Smooth muscle cell (in vitro differentiated cells): Measurements from ENCODE around the gene DNAJC1. TPM values are rescaled to one million over a fixed set of nuclear protein-coding genes. Genes with fewer than 3 reads are reported as not detected.

Experiments
- DNase-seq: peaks from one replicate; lab custom pipeline; 2025; ENCODE audit not compliant: unreplicated experiment; lab: John Stamatoyannopoulos, UW
- H2AFZ ChIP-seq: fragments of 200-600 bp; sonication (generic); 2 replicates; pipeline ENCODE4 v1.6.0; 2016; ENCODE audit warnings: antibody characterized with exemption, low read depth, mild to moderate bottlenecking
- H3F3A ChIP-seq: fragments of 200-600 bp; sonication (generic); 2 replicates; pipeline ENCODE4 v1.6.0; 2017; ENCODE audit warnings: antibody characterized with exemption, low read depth
- H3K27ac ChIP-seq: fragments of 200-600 bp; sonication (generic); 2 replicates; pipeline ENCODE4 v1.5.1; 2016; ENCODE audit warnings: low read depth, mild to moderate bottlenecking
- H3K27me3 ChIP-seq: fragments of 200-600 bp; sonication (generic); 2 replicates; pipeline ENCODE4 v1.6.1; 2016; ENCODE audit warnings: low read depth, mild to moderate bottlenecking
- H3K36me3 ChIP-seq: fragments of 200-600 bp; sonication (generic); 2 replicates; pipeline ENCODE4 v1.5.1; 2016; ENCODE audit warnings: low read depth
- H3K4me1 ChIP-seq: fragments of 200-600 bp; sonication (generic); 2 replicates; pipeline ENCODE4 v1.5.1; 2016; ENCODE audit warnings: low read depth
- H3K4me2 ChIP-seq: fragments of 200-600 bp; sonication (generic); 2 replicates; pipeline ENCODE4 v1.6.0; 2016; ENCODE audit warnings: mild to moderate bottlenecking
- H3K4me3 ChIP-seq: fragments of 200-600 bp; sonication (generic); 2 replicates; pipeline ENCODE4 v1.5.1; 2016; ENCODE audit warnings: mild to moderate bottlenecking
- H3K79me2 ChIP-seq: fragments of 200-600 bp; sonication (generic); 2 replicates; pipeline ENCODE4 v1.6.0; 2016; ENCODE audit warnings: low read depth, mild to moderate bottlenecking
- H3K9ac ChIP-seq: fragments of 200-600 bp; sonication (generic); 2 replicates; pipeline ENCODE4 v1.6.0; 2016; ENCODE audit warnings: low read depth
- H3K9me3 ChIP-seq: fragments of 200-600 bp; sonication (generic); replicated peaks from 2 replicates; pipeline ENCODE4 v1.5.1; 2016; ENCODE audit warnings: low read depth
- H4K20me1 ChIP-seq: fragments of 200-600 bp; sonication (generic); 2 replicates; pipeline ENCODE4 v1.6.0; 2016; ENCODE audit warnings: low read depth
- WGBS: methylation state at CpG from one replicate; pipeline ENCODE4 v1.1.7; 2016; ENCODE audit warnings: low lambda C conversion rate; 5-methylcytosine and 5-hydroxymethylcytosine counted together
- polyA plus RNA-seq: library from polyadenylated mRNA; unstranded; fragments of >200 nt; fragmentation: Nextera tagmentation; extraction: Ambion mirVana; gene quantifications from 2 replicates; pipeline ENCODE4 v1.2.1, GENCODE V29; 2016
- total RNA-seq: library from RNA; depleted of rRNA; stranded (reverse); fragments of >200 nt; gene quantifications from 2 replicates; pipeline ENCODE4 v1.2.3, GENCODE V29; 2014
- TF ChIP-seq, protein P1 (sequence below): fragments of 200-600 bp; sonication (generic); IDR thresholded peaks from 2 replicates; pipeline ENCODE4 v1.5.1; 2017; ENCODE audit warnings: borderline replicate concordance, mild to moderate bottlenecking, antibody characterized with exemption; ENCODE audit not compliant: insufficient read depth, poor library complexity, severe bottlenecking

Gene DNAJC1
- total and polyA plus RNA-seq, 2 experiments from 2014 or later: 67.0 to 88.5 TPM

DNA sequence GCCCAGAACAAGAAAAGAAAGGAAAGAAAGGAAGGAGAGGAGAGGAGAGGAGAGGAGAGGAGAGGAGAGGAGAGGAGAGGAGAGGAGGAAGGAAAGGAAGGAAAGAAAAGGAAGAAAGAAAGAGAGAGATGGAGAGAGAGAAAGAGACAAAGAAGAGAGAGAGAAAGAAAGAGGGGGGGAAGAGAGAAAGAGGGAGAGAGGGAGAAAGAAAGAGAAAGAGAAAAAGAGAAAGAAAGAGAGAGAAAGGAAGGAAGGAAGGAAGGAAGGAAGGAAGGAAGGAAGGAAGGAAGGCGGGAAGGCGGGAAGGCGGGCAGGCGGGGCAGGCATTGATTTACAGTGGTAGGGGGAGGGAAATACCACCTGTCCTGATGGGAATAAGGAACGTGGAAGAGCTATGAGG lies 92.7 kb downstream of the DNAJC1 start:
- TF ChIP-seq, protein P1, sequence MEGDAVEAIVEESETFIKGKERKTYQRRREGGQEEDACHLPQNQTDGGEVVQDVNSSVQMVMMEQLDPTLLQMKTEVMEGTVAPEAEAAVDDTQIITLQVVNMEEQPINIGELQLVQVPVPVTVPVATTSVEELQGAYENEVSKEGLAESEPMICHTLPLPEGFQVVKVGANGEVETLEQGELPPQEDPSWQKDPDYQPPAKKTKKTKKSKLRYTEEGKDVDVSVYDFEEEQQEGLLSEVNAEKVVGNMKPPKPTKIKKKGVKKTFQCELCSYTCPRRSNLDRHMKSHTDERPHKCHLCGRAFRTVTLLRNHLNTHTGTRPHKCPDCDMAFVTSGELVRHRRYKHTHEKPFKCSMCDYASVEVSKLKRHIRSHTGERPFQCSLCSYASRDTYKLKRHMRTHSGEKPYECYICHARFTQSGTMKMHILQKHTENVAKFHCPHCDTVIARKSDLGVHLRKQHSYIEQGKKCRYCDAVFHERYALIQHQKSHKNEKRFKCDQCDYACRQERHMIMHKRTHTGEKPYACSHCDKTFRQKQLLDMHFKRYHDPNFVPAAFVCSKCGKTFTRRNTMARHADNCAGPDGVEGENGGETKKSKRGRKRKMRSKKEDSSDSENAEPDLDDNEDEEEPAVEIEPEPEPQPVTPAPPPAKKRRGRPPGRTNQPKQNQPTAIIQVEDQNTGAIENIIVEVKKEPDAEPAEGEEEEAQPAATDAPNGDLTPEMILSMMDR: no peak
- Histone ChIP-seq H3F3A (no peaks in the 10 kb centered on the region), H3K4me2 (no peak overlapping the region), H3K27me3 (no peaks in the 10 kb centered on the region), H2AFZ (no peak overlapping the region), H4K20me1 (no peaks in the 10 kb centered on the region), H3K36me3 (no peaks in the 10 kb centered on the region), H3K4me1 (peaks cover 16% of the 10 kb centered on the region), H3K79me2 (no peaks in the 10 kb centered on the region), H3K4me3 (no peak overlapping the region), H3K27ac (no peak overlapping the region), H3K9me3 (no peaks in the 10 kb centered on the region), H3K9ac (no peak overlapping the region)
- no peak for DNase-seq
- WGBS: 90% methylated on average over 5 of the region's 5 CpGs

DNA sequence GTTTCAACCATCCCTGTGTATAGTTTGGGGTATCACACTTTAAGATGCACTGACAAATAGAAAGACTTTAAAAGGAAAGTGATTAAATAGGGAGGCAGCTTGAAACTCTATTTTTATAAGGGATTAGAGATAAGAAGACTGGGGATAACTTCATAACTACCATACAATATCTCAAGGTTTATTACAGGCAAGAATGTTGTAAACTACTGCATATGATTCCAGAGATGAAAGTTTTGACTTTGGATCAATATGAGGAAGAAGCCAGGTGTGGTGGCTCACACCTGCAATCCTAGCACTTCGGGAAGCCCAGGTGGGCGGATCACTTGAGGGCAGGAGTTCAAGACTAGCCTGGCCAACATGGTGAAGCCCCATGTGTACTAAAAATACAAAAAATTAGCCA lies 96.1 kb downstream of the DNAJC1 start:
- H3K4me2 ChIP-seq: no peak overlapping the region
- H3K36me3 ChIP-seq: peaks cover 10% of the 10 kb centered on the region
- no peaks in the 10 kb centered on the region for H3K79me2 ChIP-seq

DNA sequence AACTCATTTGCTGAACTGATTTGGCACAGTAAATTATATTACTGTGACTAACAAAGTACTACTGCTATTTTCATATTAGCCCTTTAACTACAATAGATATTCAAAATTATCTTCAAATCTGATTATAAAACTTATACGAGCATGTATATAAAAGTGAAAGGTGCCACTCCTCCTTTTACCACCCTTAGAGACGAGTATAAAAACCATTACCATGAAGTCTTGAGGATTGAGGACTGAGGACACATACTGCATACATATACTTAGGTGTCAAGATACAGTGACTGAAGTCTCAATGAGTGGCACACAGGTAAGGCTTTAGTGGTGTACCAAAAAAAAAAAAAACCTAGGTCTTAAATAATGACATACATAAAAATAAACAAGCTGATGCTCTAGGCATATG lies 98.6 kb downstream of the DNAJC1 start:
- Histone ChIP-seq H3K4me3 (no peak overlapping the region), H3F3A (no peaks in the 10 kb centered on the region), H3K27me3 (no peaks in the 10 kb centered on the region)

More for the DNA sequence above, 96.1 kb downstream of the DNAJC1 start:
- TF ChIP-seq, protein P1: no peak
- no peak overlapping the region for H3K4me3 ChIP-seq
- no peak overlapping the region for H3K27ac ChIP-seq
- H4K20me1 ChIP-seq: no peaks in the 10 kb centered on the region
- DNase-seq: no peak
- 99% methylated on average over 2 of the region's 2 CpGs for WGBS
- H3K27me3 ChIP-seq: no peaks in the 10 kb centered on the region
- H2AFZ ChIP-seq: no peak overlapping the region
- H3K9ac ChIP-seq: no peak overlapping the region
- H3K9me3 ChIP-seq: no peaks in the 10 kb centered on the region
- H3K4me1 ChIP-seq: peaks cover 5% of the 10 kb centered on the region
- no peaks in the 10 kb centered on the region for H3F3A ChIP-seq

DNA sequence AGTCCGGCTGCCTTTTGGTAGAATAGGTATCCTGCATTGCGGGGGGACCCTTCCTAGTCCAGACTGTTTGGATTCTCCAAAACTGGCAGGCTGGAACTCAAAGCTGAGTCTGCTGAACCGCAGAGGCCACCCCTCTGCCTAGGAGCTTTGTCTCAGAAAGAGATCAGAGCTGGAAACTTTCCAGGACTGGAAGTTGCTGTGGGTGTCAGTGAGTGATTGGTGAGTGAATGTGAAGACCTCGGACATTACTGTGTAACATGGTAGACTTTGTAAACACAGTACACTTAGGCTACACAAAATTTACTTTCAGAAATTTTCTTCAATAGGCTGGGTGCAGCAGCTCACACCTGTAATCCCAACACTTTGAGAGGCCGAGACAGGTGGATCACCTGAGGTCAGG lies 103.8 kb downstream of the DNAJC1 start:
- H3K79me2 ChIP-seq: no peaks in the 10 kb centered on the region
- no peaks in the 10 kb centered on the region for H4K20me1 ChIP-seq
- no peak overlapping the region for H3K4me3 ChIP-seq
- H3K9ac ChIP-seq: no peak overlapping the region
- H3K9me3 ChIP-seq: no peaks in the 10 kb centered on the region
- no peaks in the 10 kb centered on the region for H3K4me1 ChIP-seq
- TF ChIP-seq, protein P1: no peak
- H3K36me3 ChIP-seq: peaks cover 14% of the 10 kb centered on the region
- no peak overlapping the region for H2AFZ ChIP-seq
- no peak overlapping the region for H3K27ac ChIP-seq
- H3K27me3 ChIP-seq: no peaks in the 10 kb centered on the region
- WGBS: 100% methylated on average over 5 of the region's 5 CpGs
- H3K4me2 ChIP-seq: no peak overlapping the region
- H3F3A ChIP-seq: no peaks in the 10 kb centered on the region
- DNase-seq: no peak

More for the DNA sequence above, 98.6 kb downstream of the DNAJC1 start:
- WGBS: 94% methylated on average over 2 of the region's 2 CpGs
- Histone ChIP-seq H3K9me3 (no peaks in the 10 kb centered on the region), H3K9ac (no peak overlapping the region), H3K36me3 (peaks cover 14% of the 10 kb centered on the region), H4K20me1 (no peaks in the 10 kb centered on the region), H2AFZ (no peak overlapping the region), H3K79me2 (no peaks in the 10 kb centered on the region), H3K27ac (no peak overlapping the region), H3K4me2 (no peak overlapping the region), H3K4me1 (no peaks in the 10 kb centered on the region)
- TF ChIP-seq, protein P1: no peak
- no peak for DNase-seq
